ENCODE data around the gene ITPR2.
"Not testable (repeated sequence)": the region's sequence is repeated elsewhere in the genome, so short reads cannot be mapped to it uniquely, and the experiment has no call there.

ITPR2 gene

GRCh38 chr12:26327975-26328644 lies 504.9 kb downstream of the ITPR2 start:
- no peak for DNase-seq

DNA sequence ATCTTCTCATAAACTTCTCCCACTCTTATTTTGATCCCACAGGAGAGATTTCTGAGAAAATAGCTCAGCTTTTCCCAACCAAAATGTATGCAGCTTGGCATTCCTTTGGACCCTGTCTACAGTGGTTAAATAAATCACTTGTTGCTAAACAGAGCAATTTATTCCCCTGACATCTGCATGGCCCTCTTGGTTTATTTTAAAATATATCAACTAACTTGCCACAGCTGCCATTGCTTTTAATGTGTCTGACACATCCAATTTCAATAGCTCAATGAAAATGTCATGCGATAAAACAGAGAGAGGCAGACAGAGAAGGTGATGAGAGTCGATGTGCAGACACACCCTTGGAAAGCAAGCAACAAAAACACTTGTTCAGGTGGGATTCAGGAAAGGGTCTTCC lies 509.3 kb downstream of the ITPR2 start:
- no peak for DNase-seq

GRCh38 chr12:26319511-26319910 lies 513.5 kb downstream of the ITPR2 start:
- DNase-seq, result no peak

- DNase-seq, result no peak
Observed at GRCh38 chr12:26318661-26319068, 514.3 kb downstream of the ITPR2 start.

DNA sequence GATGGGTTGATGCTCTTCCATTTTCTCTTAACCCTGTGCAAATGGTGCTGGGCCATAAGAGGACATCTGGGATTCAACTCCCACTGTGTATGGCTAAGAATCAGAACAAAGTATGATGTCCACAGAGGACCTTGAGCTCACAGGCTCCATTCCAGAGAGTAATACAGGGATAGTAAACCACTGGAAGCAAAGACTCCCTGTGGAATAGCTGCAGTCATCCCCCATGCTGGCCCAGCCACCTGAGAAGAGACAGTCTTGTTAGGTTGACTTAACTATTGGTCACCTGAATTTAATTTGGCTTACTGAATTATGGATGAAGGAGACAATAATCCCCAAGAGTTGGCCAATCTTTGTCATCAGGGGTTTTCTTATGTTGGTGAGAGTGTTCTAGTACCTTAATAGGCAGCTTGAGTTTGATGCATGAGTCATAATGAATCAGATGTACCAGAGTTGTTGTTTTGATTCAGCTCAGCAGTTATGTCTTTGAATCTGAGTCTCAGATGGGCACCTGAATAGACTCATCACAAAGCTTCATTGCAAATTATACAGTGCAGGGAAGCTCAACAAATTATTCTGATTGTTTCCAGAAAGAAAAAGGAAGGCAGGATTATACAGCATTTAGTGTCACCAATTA lies 514.9 kb downstream of the ITPR2 start:
- DNase-seq, result no peak

GRCh38 chr12:26314103-26314502 lies 518.9 kb downstream of the ITPR2 start:
- DNase-seq, result not testable (repeated sequence)

DNA sequence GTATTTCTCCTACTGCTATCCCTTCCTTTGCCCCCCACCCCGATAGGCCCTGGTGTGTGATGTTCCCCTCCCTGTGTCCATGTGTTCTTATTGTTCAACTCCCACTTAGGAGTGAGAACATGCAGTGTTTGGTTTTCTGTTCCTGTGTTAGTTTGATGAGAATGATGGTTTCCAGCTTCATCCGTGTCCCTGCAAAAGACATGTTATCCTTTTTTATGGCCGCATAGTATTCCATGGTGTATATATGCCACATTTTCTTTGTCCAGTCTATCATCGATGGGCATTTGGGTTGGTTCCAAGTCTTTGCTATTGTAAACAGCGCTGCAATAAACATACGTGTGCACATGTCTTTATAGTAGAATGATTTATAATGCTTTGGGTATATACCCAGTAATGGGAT lies 522.5 kb downstream of the ITPR2 start:
- DNase-seq, result not testable (repeated sequence)

DNA sequence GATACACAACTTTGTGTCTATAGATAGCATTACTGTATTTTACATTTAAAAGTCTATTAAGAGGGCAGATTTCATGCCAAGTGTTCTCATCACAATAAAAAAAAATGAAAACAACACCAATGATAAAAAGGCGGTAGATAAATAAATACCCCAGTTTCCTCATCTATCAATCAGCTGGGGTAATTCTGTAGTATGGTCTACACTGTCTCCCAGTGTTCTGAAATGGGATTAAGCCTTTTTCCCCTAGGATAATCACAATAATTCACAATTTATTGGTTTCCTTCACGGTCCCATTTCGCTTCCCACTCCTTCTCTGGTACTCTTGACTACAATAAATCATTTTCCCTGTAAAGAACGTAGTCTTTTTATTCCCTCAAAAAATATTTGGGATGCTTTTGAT lies 523.4 kb downstream of the ITPR2 start:
- DNase-seq, result no peak

DNA sequence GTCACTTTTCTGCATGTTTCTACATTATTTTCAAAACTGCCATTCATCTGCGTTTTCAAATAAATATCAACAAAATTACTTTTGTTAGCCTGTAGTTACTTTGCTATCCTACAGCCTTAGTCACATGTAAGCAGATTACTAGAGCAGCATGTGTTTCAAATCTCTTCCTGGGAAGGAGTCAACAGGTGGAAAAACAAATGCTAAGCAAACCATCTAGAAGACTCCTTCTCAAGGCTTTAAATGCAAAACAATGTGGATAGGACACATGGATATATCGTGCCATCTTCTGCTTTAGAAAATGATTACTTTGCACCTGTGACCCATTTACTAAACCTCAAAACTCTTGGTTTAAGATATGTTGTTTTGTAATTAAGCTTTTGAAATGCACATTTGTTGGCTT lies 528.7 kb downstream of the ITPR2 start:
- DNase-seq, result no peak

DNA sequence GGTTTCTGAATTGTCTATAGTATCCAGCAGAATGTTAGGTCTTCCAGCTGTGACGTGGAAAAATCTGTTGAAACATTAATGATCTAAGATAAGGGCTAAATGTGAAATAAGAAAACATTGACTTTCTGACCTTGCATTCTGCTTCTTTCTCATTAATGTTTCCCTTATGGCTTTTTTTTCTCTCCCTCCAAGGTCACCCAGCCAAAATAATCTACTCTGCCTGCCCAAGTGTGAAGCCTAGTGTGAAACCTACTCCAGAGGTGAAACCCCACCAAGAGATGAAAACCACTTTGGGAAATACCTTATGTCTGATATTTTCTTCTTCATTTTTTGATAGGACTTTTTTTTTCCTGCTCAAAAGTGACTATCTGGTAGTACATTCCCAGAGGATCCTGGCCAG lies 529.6 kb downstream of the ITPR2 start:
- DNase-seq, result no peak

GRCh38 chr12:26302776-26303175 lies 530.2 kb downstream of the ITPR2 start:
- DNase-seq, result no peak

GRCh38 chr12:26299751-26300150 lies 533.2 kb downstream of the ITPR2 start:
- DNase-seq, result no peak

DNA sequence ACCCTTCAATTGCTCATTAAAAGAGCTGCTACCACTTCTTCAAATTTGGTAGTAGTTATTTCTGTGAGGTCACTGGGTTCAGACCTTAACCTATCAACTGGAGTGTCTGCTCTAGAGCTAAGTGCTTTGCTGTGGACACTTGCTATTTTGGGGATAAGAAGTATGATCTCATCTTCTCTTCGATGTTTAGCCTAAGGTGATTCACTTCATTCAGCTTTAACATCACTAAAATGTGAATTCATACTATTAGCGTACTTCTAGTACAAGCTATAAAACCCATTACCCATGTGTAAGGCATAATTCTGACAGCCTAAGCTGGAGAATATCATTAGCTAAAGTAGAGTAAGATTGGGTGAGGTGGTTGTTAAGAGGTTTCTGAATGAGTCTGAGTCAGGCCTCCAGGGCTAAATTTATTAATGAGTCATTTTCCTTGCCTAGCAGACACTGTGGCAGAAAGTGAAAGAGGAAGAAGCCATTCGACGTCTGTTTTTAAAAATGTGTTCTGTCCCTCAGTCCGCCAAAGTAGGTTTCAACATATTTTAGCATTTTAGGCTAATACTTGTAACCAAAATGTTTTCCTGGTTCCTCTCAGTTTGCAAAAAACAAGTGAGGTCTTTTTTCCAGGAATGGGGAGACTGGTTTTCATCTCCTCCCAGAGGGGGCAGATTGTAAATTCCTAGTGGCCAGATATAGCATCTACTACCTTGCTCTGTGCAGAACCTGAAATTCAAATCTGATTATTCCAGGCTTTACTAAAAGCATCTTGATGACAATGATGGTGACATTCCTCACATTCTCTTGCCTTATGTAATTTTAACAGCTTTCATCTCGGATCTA lies 534.0 kb downstream of the ITPR2 start:
- no peak for DNase-seq

GRCh38 chr12:26297396-26298070 lies 535.5 kb downstream of the ITPR2 start:
- no peak for DNase-seq

GRCh38 chr12:26295001-26295400 lies 538.0 kb downstream of the ITPR2 start:
- DNase-seq, result no peak

- no peak for DNase-seq
Observed at GRCh38 chr12:26293612-26294011, 539.4 kb downstream of the ITPR2 start.

- DNase-seq, result no peak
Observed at GRCh38 chr12:26292596-26292995, 540.4 kb downstream of the ITPR2 start.

GRCh38 chr12:26290565-26290964 lies 542.4 kb downstream of the ITPR2 start:
- DNase-seq, result no peak

- DNase-seq, result no peak
Observed at GRCh38 chr12:26287671-26288381, 545.2 kb downstream of the ITPR2 start.

Data from activated naive CD4-positive, alpha-beta T cell treated with anti-CD3 and anti-CD28 coated beads, Interleukin-2, amount 50 U/mL, for 16 hours (primary cell).